HFFc6 (cell line): Measurements from ENCODE around the gene NRN1. TPM values are rescaled to one million over a fixed set of nuclear protein-coding genes. Genes with fewer than 3 reads are reported as not detected.

Source experiments
- DNase-seq: peaks from one replicate; pipeline ENCODE4 v3.0.0-alpha.2; 2018
- H3K27ac Mint-ChIP-seq: 2 replicates; pipeline ENCODE4 v1.8.0; 2020; ENCODE audit warnings: mild to moderate bottlenecking, mixed read lengths
- H3K27me3 Mint-ChIP-seq: 2 replicates; pipeline ENCODE4 v1.8.0; 2021; ENCODE audit warnings: mild to moderate bottlenecking, moderate library complexity, mixed read lengths; ENCODE audit not compliant: insufficient read depth
- H3K36me3 Mint-ChIP-seq: 2 replicates; pipeline ENCODE4 v1.8.0; 2021; ENCODE audit warnings: low read depth, mixed read lengths
- H3K4me1 Mint-ChIP-seq: 2 replicates; pipeline ENCODE4 v1.8.0; 2020; ENCODE audit warnings: low read depth, mixed read lengths
- H3K4me3 Mint-ChIP-seq: 2 replicates; pipeline ENCODE4 v1.8.0; 2020; ENCODE audit warnings: mild to moderate bottlenecking, moderate library complexity, mixed read lengths
- H3K9me3 Mint-ChIP-seq: 2 replicates; pipeline ENCODE4 v1.8.0; 2020; ENCODE audit warnings: mild to moderate bottlenecking, mixed read lengths
- total RNA-seq, 6 experiments: library from RNA; stranded (reverse); fragmentation: NEBNext Ultra II Directional; extraction: Animal tissue kit (Norgen Biotek cat#: 25700); gene quantifications; 2 replicates in 1 of 6; 3 replicates in 5 of 6; pipeline ENCODE4 v1.2.3, GENCODE V29; 2021
- TF ChIP-seq, protein P1 (sequence below): fragments of 200-600 bp; sonication (generic); IDR thresholded peaks from 2 replicates; pipeline ENCODE4 v1.5.0; 2021; ENCODE audit warnings: antibody characterized with exemption, mild to moderate bottlenecking

Gene NRN1
- total RNA-seq, 6 experiments from 2014 or later = not detected

DNA sequence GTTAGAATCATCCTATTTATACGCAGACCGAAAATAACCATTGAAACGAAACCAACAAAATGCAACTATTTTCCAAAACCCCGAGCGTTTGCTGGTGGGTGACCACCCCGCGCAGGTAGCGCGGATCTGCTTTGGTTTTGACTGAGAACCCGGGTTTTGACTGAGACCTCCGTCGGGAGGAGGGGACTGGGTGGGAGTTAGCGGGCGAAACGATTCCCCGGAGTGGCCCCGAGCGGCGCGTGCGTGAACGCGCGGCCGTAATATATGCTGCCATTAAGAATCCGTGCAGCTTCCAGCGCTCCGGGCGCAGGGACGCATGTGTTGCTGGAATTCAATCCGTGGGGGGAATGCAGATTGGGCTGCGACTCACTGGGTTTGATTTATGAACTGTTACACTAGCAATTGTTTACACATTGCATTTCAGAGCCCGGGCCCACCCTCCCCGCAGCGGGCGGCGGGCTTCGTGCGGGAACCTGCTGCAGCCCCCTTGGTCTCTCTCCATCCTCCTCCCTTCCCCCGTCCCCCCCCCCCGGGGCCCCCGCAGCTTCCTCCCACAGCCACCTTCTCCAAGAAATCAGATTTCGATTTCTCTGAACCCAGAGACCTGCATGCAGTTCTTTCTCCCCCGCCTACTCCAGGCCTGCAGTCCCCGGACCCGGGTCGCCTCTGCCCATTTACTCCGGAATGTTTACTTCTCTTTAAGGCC, 9.9 kb downstream of the NRN1 start:
- Mint-ChIP-seq H3K27me3 (peaks cover 39% of the 10 kb centered on the region), H3K27ac (peak overlapping the region; percentile 52; the same call in 1 of the 2 replicates), H3K4me1 (peaks cover 28% of the 10 kb centered on the region), H3K9me3 (peaks cover 3% of the 10 kb centered on the region; the same call in 1 of the 2 replicates), H3K4me3 (peak overlapping the region; percentile 97), H3K36me3 (no peaks in the 10 kb centered on the region; the same call in 1 of the 2 replicates)
- TF ChIP-seq, protein P1, sequence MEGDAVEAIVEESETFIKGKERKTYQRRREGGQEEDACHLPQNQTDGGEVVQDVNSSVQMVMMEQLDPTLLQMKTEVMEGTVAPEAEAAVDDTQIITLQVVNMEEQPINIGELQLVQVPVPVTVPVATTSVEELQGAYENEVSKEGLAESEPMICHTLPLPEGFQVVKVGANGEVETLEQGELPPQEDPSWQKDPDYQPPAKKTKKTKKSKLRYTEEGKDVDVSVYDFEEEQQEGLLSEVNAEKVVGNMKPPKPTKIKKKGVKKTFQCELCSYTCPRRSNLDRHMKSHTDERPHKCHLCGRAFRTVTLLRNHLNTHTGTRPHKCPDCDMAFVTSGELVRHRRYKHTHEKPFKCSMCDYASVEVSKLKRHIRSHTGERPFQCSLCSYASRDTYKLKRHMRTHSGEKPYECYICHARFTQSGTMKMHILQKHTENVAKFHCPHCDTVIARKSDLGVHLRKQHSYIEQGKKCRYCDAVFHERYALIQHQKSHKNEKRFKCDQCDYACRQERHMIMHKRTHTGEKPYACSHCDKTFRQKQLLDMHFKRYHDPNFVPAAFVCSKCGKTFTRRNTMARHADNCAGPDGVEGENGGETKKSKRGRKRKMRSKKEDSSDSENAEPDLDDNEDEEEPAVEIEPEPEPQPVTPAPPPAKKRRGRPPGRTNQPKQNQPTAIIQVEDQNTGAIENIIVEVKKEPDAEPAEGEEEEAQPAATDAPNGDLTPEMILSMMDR = no peak
- no peak for DNase-seq

DNA sequence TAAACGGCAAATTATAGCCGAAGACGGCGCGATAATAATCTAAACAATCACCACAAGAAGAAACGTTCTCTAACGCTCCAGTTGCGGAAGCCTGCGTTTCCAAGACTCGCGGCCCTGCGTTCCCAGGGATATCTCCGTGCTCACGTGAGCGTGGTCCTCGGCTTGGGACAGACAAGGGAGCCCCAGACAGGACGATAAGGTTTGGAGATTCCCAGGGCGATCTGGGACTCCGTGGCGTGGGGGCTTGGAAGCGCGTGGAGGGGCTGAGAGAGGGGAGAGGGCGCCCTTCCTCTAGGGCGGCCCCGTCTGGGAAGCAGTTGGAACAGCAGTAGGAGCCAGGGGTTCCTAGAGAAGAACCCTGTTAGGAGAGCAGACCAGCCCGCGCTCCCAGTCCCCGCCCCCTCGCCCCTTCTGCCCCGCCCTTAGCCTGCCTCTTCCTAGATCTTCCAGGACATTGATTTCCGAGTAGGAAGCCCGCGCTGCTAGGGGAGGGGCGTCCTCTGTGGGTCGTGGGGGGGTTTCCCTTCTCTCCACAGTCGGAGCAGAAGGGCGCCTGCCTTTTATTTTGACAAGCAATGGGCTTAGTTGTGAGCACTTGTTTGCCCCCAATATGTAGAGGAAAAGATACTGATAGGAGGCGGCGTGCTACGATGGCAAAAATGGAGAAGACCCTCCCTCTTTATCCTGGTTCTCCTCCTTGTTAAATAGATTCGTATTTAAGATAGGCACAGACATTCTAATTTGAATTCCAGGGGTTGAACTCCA, 10.6 kb downstream of the NRN1 start:
- Mint-ChIP-seq H3K9me3 (peaks cover 3% of the 10 kb centered on the region; the same call in 1 of the 2 replicates), H3K27ac (peak overlapping the region; percentile 52; the same call in 1 of the 2 replicates), H3K27me3 (peaks cover 39% of the 10 kb centered on the region), H3K4me3 (peak overlapping the region; percentile 97), H3K36me3 (no peaks in the 10 kb centered on the region; the same call in 1 of the 2 replicates), H3K4me1 (peaks cover 28% of the 10 kb centered on the region)
- TF ChIP-seq, protein P1 = peak; percentile 47
- peak; percentile 19 for DNase-seq

DNA sequence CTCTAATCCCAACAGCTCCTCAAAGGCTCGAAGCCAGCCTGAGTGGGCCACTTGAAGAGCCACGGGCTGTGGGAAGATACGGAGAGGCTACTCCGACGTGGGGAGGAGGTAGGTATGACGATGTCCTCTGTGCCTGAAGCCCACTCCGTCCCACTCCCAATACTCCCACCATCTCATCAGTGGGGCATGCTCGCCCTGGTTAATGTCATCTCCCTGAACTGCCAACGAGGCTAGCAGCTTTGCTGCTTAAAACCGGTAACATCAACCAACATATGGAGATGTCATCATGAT, 11.1 kb downstream of the NRN1 start:
- H3K27ac Mint-ChIP-seq = no peak overlapping the region
- H3K27me3 Mint-ChIP-seq = peaks cover 39% of the 10 kb centered on the region
- peaks cover 3% of the 10 kb centered on the region; the same call in 1 of the 2 replicates for H3K9me3 Mint-ChIP-seq
- peak overlapping the region; percentile 97 for H3K4me3 Mint-ChIP-seq
- TF ChIP-seq, protein P1 = no peak
- no peak for DNase-seq
- H3K36me3 Mint-ChIP-seq = no peaks in the 10 kb centered on the region; the same call in 1 of the 2 replicates
- peaks cover 28% of the 10 kb centered on the region for H3K4me1 Mint-ChIP-seq

DNA sequence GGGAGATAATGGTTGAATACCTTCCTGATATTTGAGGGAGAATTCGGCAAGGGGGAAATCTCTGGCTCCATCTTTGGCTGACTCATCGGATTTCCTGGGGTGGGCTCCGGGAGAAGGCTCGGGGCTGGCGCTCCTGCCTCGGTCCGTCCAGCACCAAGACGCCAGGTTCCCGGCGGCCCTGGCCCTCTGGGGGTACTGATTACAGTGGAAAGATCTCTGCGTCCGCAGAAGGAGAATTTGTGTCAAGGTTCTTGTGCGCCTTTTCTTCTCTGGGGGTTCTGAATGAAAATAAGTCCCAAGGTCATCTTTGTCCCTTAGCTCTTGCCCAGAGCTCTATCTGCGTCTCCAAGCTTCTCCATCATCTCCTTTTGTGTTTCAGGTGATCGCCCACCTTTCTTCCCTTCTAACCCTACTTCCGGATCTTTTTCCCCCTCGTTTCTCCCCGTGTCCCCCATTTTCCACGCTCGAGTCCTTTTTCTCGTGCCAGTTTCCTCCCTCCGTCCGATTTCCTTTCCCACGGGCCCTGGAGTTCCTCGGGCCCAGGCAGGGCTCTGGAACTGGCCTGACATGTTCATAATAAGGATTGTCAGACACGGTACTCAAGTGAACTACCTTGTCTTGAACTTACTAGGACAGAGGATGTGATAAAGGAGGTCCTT, 11.6 kb downstream of the NRN1 start:
- no peak for DNase-seq
- no peaks in the 10 kb centered on the region; the same call in 1 of the 2 replicates for H3K9me3 Mint-ChIP-seq
- H3K27ac Mint-ChIP-seq = no peak overlapping the region
- no peaks in the 10 kb centered on the region; the same call in 1 of the 2 replicates for H3K36me3 Mint-ChIP-seq
- no peak overlapping the region for H3K4me3 Mint-ChIP-seq
- TF ChIP-seq, protein P1 = no peak
- peaks cover 28% of the 10 kb centered on the region for H3K4me1 Mint-ChIP-seq
- peaks cover 38% of the 10 kb centered on the region for H3K27me3 Mint-ChIP-seq

DNA sequence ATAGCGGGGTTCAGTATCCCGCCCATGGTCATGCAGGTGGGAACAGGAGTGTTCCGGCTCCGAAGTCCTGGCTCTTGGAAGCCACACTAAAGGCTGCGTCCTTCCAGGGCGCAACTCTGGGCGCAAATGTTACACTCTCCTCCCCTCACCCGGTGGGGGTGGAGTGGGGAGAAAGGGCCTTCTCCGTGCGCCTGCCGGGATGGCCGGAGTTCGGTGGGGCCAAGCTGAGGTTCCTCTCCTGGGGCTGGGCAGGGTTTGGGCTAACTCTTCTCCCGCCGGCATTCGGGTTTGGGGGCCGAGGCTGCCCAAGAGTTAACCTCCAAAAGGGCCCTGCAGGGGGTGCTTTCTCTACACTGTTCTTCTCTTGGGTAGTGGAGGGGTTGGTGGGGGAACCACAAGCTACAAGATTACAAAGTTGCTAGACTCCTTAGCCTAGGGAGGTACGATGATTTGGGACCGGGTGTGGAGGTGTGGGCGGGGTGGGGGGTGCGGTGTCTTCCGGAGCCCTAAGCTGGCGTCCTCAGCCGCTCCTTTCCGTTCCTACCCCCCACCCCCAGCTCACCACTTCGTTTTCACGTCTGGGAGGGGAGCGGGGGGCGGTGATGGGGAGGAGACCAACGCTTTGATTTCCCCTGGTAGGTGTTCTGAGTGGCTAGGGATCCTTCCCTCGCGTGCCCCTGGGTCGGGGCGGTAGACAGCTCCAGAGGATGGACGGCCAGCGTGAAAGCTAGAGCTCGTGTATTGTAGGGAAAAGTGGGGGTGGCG, 12.3 kb downstream of the NRN1 start:
- no peak overlapping the region for H3K4me3 Mint-ChIP-seq
- TF ChIP-seq, protein P1 = no peak
- H3K4me1 Mint-ChIP-seq = peaks cover 34% of the 10 kb centered on the region
- no peak overlapping the region for H3K27ac Mint-ChIP-seq
- H3K36me3 Mint-ChIP-seq = no peaks in the 10 kb centered on the region
- DNase-seq = no peak
- no peaks in the 10 kb centered on the region for H3K9me3 Mint-ChIP-seq
- peaks cover 31% of the 10 kb centered on the region for H3K27me3 Mint-ChIP-seq
